GM12875 (cell line): ENCODE measurements around the gene UPB1.

Experiments
- H3K4me3 ChIP-seq: one replicate; pipeline ENCODE4 v1.5.1; 2011; ENCODE audit warnings: low read depth, low read length, control low read depth
- CTCF ChIP-seq: IDR thresholded peaks from 2 replicates; pipeline ENCODE4 v1.5.1; 2011; ENCODE audit warnings: low read depth, mild to moderate bottlenecking, control low read depth, inconsistent platforms, low read length, moderate library complexity, borderline replicate concordance; ENCODE audit not compliant: insufficient read depth

The UPB1 gene

GRCh38 chr22:24455039-24455438, 40.1 kb upstream of the UPB1 start:
- no peak overlapping the region for H3K4me3 ChIP-seq
- TF ChIP-seq CTCF, result no peak

- no peak for TF ChIP-seq CTCF
- H3K4me3 ChIP-seq, result no peak overlapping the region
These were observed 39.2 kb upstream of the UPB1 start for GRCh38 chr22:24455751-24456426.

DNA sequence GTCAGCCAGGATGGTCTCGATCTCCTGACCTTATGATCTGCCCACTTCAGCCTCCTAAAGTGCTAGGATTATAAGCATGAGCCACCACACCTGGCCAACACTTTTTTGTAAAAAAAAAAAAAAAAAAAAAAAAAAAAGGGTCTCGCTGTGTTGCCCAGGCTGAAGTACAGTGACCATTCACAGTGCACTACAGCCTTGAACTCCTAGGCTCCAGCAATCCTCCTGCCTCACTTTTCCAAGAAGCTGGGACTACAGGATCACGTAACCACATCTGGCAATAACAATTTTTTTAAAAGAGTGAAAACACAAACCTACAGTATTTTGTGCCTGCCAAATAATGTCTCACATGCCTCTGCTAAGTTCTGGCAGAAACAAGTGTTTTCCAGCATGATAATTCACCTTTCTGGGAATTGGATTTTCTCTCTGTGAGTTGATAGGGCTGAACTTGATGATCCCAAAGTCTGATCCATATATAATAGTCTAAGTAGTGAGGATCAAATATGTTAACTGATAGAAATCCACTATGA, 37.2 kb upstream of the UPB1 start:
- TF ChIP-seq CTCF, result no peak
- no peak overlapping the region for H3K4me3 ChIP-seq

DNA sequence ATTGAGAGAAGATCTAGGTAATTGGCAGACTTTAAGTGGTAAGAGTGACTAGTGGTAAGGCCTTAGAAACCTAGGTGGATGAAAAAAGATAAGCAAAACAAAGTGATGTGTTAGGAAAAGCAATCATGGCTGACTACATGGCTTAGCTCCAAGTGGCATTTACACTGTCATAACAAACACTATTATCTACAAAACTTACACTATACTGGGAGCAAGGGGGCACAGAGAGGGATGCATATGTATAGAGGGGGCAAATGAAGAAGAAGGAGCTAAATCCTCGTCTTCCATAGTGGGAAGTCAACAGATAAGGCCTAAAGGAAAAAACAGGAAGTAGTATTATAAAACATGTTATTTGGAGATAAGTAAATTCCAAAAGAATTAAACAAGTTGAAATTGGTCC, 35.2 kb upstream of the UPB1 start:
- TF ChIP-seq CTCF, result no peak
- H3K4me3 ChIP-seq, result no peak overlapping the region

DNA sequence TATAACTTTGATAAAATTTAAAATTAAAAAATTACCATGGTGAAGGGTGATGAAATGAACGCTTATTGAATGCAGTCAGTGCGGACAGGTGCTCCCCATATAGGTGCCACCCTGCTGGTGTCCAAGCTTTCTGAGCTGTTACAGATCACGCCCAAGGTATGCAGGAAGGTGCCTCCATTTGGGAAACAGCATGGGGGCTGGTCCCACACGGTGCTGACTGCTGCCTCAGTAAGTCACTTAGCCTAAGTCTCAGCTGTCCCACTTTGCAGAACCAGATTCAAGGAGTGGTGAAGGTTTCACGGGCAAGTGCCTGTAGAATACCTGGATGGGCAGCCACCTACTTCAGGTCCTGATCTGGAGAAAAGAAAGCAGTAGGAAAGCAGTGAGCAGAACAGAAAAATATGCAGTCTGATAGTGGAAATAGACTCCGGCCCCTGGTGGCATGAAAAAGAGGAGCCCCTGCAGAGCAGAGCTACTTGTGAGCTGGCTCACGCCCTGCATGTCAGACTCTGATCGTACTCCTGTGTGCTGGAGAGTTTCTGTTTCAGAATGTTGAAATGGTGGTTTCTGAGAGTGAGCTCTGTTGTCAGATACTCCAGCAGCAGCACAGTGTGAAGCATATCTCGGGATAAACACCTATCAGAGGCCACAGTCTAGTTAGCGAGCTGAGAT, 34.6 kb upstream of the UPB1 start:
- no peak overlapping the region for H3K4me3 ChIP-seq
- no peak for TF ChIP-seq CTCF

- H3K4me3 ChIP-seq, result no peak overlapping the region
- TF ChIP-seq CTCF, result no peak
These were observed 31.9 kb upstream of the UPB1 start for GRCh38 chr22:24463071-24463760.
